HG03103 (cell line): ENCODE measurements around the gene IL17REL.

Experiments used
- ATAC-seq: cut with Tn5 transposase; IDR thresholded peaks from one replicate; pipeline ENCODE4 v1.9.1; 2021; ENCODE audit warnings: low read depth; ENCODE audit not compliant: unreplicated experiment

The IL17REL gene

DNA sequence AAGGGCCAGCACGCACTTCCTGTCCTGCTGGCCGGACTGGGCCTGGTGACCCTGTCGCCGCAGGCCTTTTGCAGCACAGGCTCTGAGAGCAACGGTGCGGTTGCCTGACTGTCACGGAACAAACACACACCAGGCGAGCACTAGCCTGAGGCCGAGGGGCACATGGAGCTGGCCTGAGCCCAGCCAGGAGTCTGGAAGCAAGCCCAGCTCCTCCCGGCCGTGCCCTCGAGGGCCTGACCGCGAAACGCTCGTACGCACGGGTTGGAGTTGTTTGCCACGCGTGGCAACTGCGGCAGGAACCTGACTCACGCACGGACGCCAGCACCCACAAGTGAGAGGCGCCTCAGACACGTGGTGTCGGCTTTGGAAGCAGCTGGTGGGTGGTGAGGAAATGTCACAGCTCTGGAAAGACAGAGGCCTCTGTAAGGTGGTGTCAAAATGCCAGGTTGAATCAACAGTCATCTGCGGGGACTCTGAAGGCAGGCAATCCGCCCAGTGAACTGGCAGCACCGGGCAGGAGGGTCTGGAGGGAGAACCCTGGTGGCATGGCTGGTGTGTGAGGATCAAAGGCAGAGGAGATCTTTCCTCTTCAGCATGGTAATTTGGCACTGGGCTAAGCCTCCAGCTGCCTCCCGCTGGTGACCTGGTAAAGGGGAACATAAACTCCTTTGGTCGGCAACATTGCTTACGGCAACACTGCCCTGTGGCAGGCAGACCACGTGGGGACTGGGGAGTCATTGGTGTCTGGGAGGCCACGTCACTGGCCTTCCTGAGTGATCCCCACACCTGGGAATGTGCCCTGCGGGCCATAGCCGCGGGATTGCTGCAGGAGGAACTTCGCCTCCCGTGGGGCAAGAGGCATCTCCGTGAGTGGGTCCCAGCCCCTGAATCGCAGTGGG, 15.3 kb upstream of the IL17REL start:
- no peak for ATAC-seq

DNA sequence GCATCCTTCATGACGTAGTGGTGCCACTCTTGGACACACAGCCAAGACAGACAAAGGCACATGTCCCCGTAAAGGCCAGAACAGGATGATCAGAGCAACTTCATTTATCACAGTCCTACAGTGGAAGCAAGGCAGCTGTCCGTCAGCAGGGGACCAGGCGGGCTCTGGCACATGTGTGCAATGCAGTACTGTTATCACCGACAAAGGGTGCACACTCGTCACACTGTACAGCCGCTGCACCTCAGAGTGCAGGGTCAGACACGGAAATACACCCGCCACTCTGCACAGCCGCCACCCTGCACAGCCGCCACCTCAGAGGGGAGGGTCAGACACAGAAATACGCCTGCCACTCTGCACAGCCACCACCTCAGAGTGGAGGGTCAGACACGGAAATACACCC, 13.4 kb upstream of the IL17REL start:
- ATAC-seq: no peak

DNA sequence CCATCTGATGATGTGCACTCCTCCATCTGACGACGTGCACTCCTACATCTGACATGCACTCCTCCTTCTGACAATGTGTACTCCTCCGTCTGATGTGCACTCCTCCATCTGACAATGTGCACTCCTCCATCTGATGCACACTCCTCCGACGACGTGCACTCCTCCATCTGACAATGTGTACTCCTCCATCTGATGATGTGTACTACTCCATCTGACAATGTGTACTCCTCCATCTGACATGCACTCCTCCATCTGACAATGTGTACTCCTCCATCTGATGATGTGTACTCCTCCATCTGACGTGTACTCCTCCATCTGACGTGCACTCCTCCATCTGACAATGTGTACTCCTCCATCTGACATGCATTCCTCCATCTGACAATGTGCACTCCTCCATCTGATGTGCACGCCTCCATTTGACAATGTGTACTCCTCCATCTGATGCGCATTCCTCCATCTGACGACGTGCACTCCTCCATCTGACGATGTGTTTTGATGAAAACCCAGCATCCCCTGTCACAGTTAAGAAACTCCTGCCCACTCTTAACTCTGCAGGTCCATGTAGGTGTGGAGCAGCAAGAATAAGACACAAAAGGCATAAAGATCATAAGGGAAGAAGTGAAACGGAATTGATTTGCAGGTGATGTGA, 9.7 kb upstream of the IL17REL start:
- no peak for ATAC-seq

GRCh38 chr22:50020606-50021005, 8.0 kb upstream of the IL17REL start:
- ATAC-seq: no peak

- ATAC-seq: no peak
These were observed 6.8 kb upstream of the IL17REL start for GRCh38 chr22:50019316-50019715.

DNA sequence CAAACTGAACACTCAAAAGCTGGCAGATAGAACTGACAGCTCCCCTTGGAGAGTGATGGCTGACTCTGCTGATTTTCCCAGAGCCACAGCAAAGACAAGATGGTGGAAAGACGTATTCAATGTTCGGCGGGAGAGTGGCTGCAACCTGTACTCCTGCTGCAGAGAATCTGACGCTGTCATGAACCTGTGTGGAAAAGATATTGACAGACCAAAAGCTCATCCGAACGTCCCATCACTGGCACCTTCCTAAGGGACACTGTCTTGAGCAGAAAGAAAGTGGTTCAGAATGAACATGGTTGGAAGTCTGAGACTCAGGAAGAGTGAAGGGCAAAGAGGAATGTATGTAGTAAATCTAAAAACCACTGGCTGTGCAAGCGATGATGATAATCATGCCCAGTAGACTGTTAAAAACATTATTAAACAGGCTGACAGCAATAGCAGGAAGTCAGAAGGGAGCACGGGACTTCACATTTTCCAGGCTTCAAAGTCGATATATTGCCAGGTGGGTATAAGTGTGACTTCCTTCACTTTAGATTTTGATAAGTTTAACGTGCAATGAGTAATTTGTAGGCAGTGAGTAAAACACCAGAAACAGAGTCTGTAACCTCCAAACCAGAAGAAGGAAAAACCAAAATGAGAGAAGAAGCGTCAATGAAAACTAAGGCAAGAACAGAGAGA, 6.2 kb upstream of the IL17REL start:
- ATAC-seq: no peak

- no peak for ATAC-seq
These were observed 5.2 kb upstream of the IL17REL start for GRCh38 chr22:50017701-50018224.

DNA sequence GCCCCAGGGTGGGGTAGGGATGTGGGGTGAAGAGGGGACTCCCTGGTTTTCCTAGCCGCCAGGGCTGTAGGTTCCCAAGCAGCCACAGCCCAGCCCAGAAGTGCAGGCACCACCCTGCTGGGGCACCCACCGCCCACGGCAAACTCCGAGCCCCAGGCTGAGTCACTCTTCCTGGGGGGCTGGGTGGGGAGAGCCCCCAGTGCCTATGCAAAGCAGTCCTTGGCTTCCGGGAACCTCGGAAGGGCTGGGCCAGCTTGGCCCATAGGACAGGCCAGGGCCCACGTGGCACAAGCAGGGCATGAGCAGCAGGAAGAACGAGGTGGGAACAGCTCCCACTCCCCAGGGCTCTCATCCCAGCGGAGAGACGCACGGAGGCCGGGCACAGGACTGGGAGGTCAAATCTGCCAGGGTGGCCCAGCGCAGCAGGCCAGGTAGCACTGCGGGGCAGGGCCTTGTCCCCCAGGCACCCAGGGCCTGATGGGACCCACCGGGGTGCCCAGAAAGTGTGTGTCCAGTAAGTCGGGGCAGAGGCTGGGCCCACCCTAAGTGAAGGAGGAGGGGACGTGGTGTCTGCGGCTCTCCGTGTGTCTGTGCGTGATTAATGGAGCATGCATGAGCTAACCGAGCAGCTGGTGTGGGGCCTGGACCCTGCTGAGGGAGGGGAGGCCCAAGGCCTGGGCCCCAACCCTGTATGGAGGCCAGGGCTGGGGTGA, 4.6 kb upstream of the IL17REL start:
- no peak for ATAC-seq

DNA sequence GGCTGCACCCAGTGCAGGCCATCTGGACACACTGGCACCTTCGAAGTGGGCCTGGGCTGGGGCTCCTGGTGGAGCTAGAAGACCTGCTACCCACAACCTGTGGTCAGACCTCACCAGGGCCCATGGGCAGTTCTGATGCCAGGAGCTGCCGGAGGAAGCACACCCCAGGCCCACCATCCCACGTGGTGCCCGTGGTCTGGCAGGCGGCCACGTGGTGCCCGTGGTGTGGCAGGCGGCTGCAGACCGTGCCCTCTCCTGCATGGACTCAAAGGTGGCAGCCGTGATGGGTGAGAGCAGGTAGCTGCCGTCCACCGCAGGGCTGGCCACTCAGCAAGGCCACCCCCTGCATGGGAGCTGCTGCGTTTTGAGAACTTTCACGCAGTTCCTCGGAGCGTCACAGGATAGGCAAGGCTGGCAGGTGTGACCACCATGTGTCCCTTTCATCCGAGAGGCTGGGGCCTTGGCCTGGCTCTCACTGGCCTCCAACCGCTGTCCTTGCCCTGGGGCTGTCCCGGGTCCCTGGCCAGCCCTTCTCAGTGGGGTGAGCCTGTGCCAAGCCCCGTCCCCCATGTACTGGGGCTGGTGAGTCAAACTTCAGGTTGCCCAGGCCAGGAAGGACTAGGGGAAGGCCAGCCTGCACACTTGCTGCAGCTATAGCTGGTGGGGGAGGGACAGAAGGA, 3.9 kb upstream of the IL17REL start:
- no peak for ATAC-seq

DNA sequence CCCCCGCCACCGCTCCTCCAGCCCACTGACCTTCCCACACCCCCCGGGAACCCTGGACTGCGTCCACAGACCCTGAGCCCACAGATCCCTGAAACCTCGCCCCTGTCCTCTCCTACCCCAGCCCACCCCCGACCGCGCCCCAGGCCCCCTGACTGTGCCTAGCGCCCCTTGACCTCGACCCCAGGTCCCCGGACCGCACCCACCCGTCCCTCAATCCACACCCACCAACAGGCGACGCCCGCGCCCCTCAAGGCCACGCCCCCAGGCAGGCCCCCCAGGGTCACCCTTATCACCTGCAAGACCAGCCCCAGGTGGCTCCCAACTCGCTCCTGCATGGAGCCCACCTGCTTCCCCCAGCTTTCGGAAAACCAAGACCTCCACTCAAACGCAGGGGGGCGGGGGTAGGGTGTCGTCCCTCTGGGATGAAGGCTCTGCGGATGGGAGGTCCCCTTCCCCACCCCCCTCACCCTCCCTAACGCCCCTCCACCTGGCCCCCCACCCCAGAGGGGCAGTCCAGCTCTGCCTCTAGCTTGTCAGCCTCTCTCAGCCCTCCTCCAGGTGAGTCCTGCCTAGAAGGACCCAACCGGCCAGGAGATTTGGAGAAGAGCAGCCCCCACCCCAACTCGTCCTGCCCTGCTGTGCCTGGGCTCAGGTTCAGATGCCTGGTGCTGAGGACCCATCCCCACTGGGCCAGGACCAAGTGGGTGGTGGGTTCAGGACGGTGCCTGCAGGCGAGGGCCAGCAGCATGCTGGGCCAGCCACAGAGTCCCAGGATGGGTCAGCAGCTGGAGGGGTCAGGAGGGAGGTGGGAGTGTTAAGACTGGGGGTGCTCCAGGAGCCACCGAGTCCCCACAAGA, 3.1 kb upstream of the IL17REL start:
- no peak for ATAC-seq

- no peak for ATAC-seq
These were observed 2.3 kb upstream of the IL17REL start for GRCh38 chr22:50014655-50015401.

- ATAC-seq: no peak
These were observed 1.5 kb upstream of the IL17REL start for GRCh38 chr22:50014053-50014501.

GRCh38 chr22:50011447-50012210, 936 bp downstream of the IL17REL start:
- no peak for ATAC-seq

- ATAC-seq: no peak
These were observed 1.7 kb downstream of the IL17REL start for GRCh38 chr22:50010676-50011446.

GRCh38 chr22:50009765-50010675, 2.5 kb downstream of the IL17REL start:
- ATAC-seq: no peak

- no peak for ATAC-seq
These were observed 3.3 kb downstream of the IL17REL start for GRCh38 chr22:50009251-50009650.
